Measurements from ENCODE around the gene SLC12A2.

GRCh38 chr5:128101676-128102075 is 18.1 kb downstream of the SLC12A2 start:
- TF ChIP-seq, protein P1, sequence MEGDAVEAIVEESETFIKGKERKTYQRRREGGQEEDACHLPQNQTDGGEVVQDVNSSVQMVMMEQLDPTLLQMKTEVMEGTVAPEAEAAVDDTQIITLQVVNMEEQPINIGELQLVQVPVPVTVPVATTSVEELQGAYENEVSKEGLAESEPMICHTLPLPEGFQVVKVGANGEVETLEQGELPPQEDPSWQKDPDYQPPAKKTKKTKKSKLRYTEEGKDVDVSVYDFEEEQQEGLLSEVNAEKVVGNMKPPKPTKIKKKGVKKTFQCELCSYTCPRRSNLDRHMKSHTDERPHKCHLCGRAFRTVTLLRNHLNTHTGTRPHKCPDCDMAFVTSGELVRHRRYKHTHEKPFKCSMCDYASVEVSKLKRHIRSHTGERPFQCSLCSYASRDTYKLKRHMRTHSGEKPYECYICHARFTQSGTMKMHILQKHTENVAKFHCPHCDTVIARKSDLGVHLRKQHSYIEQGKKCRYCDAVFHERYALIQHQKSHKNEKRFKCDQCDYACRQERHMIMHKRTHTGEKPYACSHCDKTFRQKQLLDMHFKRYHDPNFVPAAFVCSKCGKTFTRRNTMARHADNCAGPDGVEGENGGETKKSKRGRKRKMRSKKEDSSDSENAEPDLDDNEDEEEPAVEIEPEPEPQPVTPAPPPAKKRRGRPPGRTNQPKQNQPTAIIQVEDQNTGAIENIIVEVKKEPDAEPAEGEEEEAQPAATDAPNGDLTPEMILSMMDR (IDR thresholded peaks at IDR 0.05; ENCODE audit: poor library complexity, severe bottlenecking): no peak
- TF ChIP-seq POLR2AphosphoS5 (IDR thresholded peaks at IDR 0.05): no peak
- no peak for TF ChIP-seq RAD21 (conservative IDR thresholded peaks at IDR 0.05)
- TF ChIP-seq EP300 (conservative IDR thresholded peaks at IDR 0.05; ENCODE audit: poor library complexity, severe bottlenecking): no peak
- TF ChIP-seq EZH2 (IDR thresholded peaks at IDR 0.05; ENCODE audit: borderline replicate concordance, insufficient read depth, low read length, poor library complexity, severe bottlenecking): no peak
- TF ChIP-seq SMC3 (conservative IDR thresholded peaks at IDR 0.05; ENCODE audit: poor library complexity): no peak
- TF ChIP-seq MXI1 (conservative IDR thresholded peaks at IDR 0.05; ENCODE audit: poor library complexity, severe bottlenecking): no peak

Data from neural cell (in vitro differentiated cells).